Spleen (tissue), 11 donors: ENCODE data around the gene C4B. TPM values are rescaled to one million over a fixed set of nuclear protein-coding genes. Genes with fewer than 3 reads are reported as not detected.
A peak's percentile ranks its signal among the peaks of the same experiment; 100 is the strongest.
"Not testable (repeated sequence)": the region's sequence is repeated elsewhere in the genome, so short reads cannot be mapped to it uniquely, and the experiment has no call there.

Experiments used
- DNase-seq: peaks from one replicate; pipeline ENCODE4 v3.0.0-alpha.2; 2020
- H3K27ac ChIP-seq, 8 donors: fragments of 200-600 bp; sonication (generic) in 7 of 8; 1 replicate in 4 of 8; 2 replicates in 4 of 8; pipeline versions ENCODE4 v1.5.0 to v1.8.0; 2016 to 2021; ENCODE audit warnings: inconsistent platforms in 4 of 8, mild to moderate bottlenecking in 4 of 8, moderate library complexity in 1 of 8
- H3K27me3 ChIP-seq, 7 donors: fragments of 200-600 bp; sonication (generic) in 6 of 7; replicated peaks in 1 of 7; 1 replicate in 4 of 7; 2 replicates in 3 of 7; pipeline versions ENCODE4 v1.5.0 to v1.8.0; 2016 to 2021; ENCODE audit warnings: inconsistent platforms in 3 of 7, mild to moderate bottlenecking in 1 of 7
- H3K36me3 ChIP-seq, 6 donors: fragments of 200-600 bp; sonication (generic) in 5 of 6; 1 replicate in 4 of 6; 2 replicates in 2 of 6; pipeline versions ENCODE4 v1.5.0 to v1.8.0; 2016 to 2021; ENCODE audit warnings: inconsistent platforms in 2 of 6
- H3K4me1 ChIP-seq, 6 donors: fragments of 200-600 bp; sonication (generic) in 5 of 6; 1 replicate in 3 of 6; 2 replicates in 3 of 6; pipeline versions ENCODE4 v1.5.0 to v1.8.0; 2016 to 2021; ENCODE audit warnings: inconsistent platforms in 3 of 6
- H3K4me3 ChIP-seq, 8 donors: fragments of 200-600 bp; sonication (generic) in 7 of 8; 1 replicate in 4 of 8; 2 replicates in 4 of 8; pipeline versions ENCODE4 v1.5.0 to v1.8.0; 2016 to 2021; ENCODE audit warnings: inconsistent platforms in 4 of 8, mild to moderate bottlenecking in 4 of 8, moderate library complexity in 2 of 8
- H3K9me3 ChIP-seq, 8 donors: fragments of 200-600 bp; sonication (generic) in 7 of 8; 1 replicate in 4 of 8; 2 replicates in 4 of 8; pipeline versions ENCODE4 v1.5.0 to v1.8.0; 2016 to 2021; ENCODE audit warnings: inconsistent platforms in 4 of 8
- POLR2A ChIP-seq, 3 donors: fragments of 450-650 bp; IDR thresholded peaks; one replicate each; pipeline ENCODE4 v1.5.1; 2017; ENCODE audit warnings: antibody characterized with exemption in 3 of 3, mild to moderate bottlenecking in 1 of 3
- POLR2AphosphoS5 ChIP-seq, 3 donors: sonication (generic); formaldehyde crosslinking; IDR thresholded peaks; one replicate each; pipeline ENCODE4 v1.5.1; 2017; ENCODE audit warnings: antibody characterized with exemption in 3 of 3
- WGBS, 5 donors: extraction: QIAGEN DNeasy Blood & Tissue Kit in 3 of 5; methylation state at CpG; one replicate each; pipeline versions ENCODE4 v1.1.5 to v1.1.7; 2013 to 2018; 5-methylcytosine and 5-hydroxymethylcytosine counted together
- intact Hi-C: fragments of 100-400 bp; cut with DNase I; formaldehyde crosslinking; loops from one replicate; pipeline ENCODE4 v1.15.0; 2023; ENCODE audit warnings: low total_unique reads
- polyA plus RNA-seq, 3 donors: library from polyadenylated mRNA; stranded (reverse); fragments of 200-250 nt; gene quantifications; one replicate each; pipeline ENCODE4 v1.2.1, GENCODE V29; 2013
- total RNA-seq, 7 donors: library from RNA; depleted of rRNA in 3 of 7; stranded (reverse); fragments of >200 nt in 3 of 7; fragmentation: NEBNext Ultra II Directional in 4 of 7; extraction: Animal tissue kit (Norgen Biotek cat#: 25700) in 4 of 7; gene quantifications; one replicate each; pipeline versions ENCODE4 v1.1.0 to v1.2.1, GENCODE V29; 2016 to 2021
- TF ChIP-seq, protein P1 (sequence below), 11 experiments: fragments of 200-600 bp in 7 of 11; fragments of 450-650 bp in 4 of 11; sonication (generic) in 4 of 11; IDR thresholded peaks in 8 of 11; conservative IDR thresholded peaks in 3 of 11; 1 replicate in 7 of 11; 2 replicates in 4 of 11; pipeline versions ENCODE4 v1.4.0 to v1.8.0; 2016 to 2021; ENCODE audit warnings: antibody characterized with exemption in 11 of 11, inconsistent platforms in 4 of 11, mild to moderate bottlenecking in 1 of 11
- donor health status: healthy with polysubstance abuse.
- donor health status: DM: no; HTN: no; CAD: no; lungs with moderate emphysema.
- donor health status: DM: no; HTN: no; CAD: no.
- donor health status: Bipolar disorder and iron deficiency.
- donor health status: healthy.
- donor health status: DM: no; HTN: no; CAD: no.
- donor health status: DM: yes; HTN: yes; CAD: no.

C4B gene
- total and polyA plus RNA-seq, 10 donors: 57.8 to 308 (median 103) TPM

GRCh38 chr6:31971279-31971992, 43.2 kb upstream of the C4B start:
- H3K4me1 ChIP-seq: peaks cover 21 to 62% (median 36%) of the 10 kb centered on the region in 6 donors
- peak overlapping the region; percentile 91 to 99 (median 98) for H3K27ac ChIP-seq
- H3K9me3 ChIP-seq: no peaks in the 10 kb centered on the region
- peak; percentile 83 for DNase-seq
- WGBS, 5 donors: 25 to 40% (median 29%) methylated on average over 29 of the region's 29 CpGs
- H3K4me3 ChIP-seq: peak overlapping the region; percentile 60 to 93 (median 75)
- intact Hi-C loops: no loop called here
- peaks cover 0 to 70% (median 41%) of the 10 kb centered on the region in 6 donors for H3K36me3 ChIP-seq
- no peak for TF ChIP-seq POLR2AphosphoS5 (IDR thresholded peaks at IDR 0.05)
- TF ChIP-seq, protein P1, sequence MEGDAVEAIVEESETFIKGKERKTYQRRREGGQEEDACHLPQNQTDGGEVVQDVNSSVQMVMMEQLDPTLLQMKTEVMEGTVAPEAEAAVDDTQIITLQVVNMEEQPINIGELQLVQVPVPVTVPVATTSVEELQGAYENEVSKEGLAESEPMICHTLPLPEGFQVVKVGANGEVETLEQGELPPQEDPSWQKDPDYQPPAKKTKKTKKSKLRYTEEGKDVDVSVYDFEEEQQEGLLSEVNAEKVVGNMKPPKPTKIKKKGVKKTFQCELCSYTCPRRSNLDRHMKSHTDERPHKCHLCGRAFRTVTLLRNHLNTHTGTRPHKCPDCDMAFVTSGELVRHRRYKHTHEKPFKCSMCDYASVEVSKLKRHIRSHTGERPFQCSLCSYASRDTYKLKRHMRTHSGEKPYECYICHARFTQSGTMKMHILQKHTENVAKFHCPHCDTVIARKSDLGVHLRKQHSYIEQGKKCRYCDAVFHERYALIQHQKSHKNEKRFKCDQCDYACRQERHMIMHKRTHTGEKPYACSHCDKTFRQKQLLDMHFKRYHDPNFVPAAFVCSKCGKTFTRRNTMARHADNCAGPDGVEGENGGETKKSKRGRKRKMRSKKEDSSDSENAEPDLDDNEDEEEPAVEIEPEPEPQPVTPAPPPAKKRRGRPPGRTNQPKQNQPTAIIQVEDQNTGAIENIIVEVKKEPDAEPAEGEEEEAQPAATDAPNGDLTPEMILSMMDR (IDR thresholded peaks at IDR 0.05 in 8 of 11, conservative IDR thresholded peaks at IDR 0.05 in 3 of 11): no peak
- TF ChIP-seq POLR2A (IDR thresholded peaks at IDR 0.05): no peak
- no peaks in the 10 kb centered on the region for H3K27me3 ChIP-seq

DNA sequence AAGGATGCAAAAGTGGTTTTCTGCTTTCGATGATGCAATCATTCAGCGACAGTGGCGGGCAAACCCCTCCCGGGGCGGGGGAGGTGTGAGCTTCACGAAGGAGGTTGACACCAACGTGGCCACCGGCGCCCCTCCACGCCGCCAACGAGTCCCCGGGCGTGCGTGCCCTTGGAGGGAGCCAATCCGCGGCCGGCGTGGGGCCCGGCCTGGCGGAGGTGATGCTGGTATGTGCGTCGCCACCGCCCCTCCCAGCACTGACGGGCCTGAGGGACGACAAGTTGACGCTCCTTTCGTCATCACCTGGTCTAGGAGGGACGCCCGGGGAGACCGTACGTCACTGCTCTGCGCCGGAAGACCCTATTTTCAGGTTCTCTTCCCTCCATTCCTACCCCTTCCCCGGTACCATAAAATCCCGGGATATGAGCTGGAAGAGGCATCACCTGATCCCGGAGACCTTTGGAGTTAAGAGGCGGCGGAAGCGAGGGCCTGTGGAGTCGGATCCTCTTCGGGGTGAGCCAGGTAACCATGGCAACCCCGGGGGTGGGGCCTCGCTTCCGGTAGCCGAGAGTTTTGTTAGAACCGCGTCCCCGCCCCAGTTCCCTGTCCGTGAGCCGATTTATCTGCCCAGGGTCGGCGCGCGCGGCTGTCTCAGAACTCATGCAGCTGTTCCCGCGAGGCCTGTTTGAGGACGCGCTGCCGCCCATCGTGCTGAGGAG, 42.4 kb upstream of the C4B start, which contains the start of gene DXO:
TSS of gene DXO (minus strand) at position 146 of the 716 bp plus-strand sequence. CDS start 463 bp downstream, outside the sequence.
- WGBS, 5 donors: 0% methylated on average over 29 to 62 of the region's 62 CpGs
- Histone ChIP-seq H3K4me3 (peak within 1 kb of the TSS; percentile 60 to 93 (median 75)), H3K9me3 (no peaks in the 10 kb centered on the region), H3K27ac (peak within 1 kb of the TSS; percentile 91 to 99 (median 98)), H3K4me1 (peaks cover 21 to 62% (median 36%) of the 10 kb centered on the region in 6 donors), H3K36me3 (peaks cover 0 to 69% (median 34%) of the 10 kb centered on the region in 6 donors), H3K27me3 (no peaks in the 10 kb centered on the region)
- TF ChIP-seq, protein P1 (IDR thresholded peaks at IDR 0.05 in 8 of 11, conservative IDR thresholded peaks at IDR 0.05 in 3 of 11): no peak
- peak in 2 of 3 donors; percentile 48 to 78 for TF ChIP-seq POLR2A (IDR thresholded peaks at IDR 0.05)
- peak; percentile 92 to 97 (median 93) for TF ChIP-seq POLR2AphosphoS5 (IDR thresholded peaks at IDR 0.05)
- DNase-seq: peak; percentile 98
- intact Hi-C loops: no loop called here

- peak overlapping the region; percentile 91 to 99 (median 98) for H3K27ac ChIP-seq
- WGBS, 5 donors: 9 to 28% (median 11%) methylated on average over 9 to 19 of the region's 19 CpGs
- H3K9me3 ChIP-seq: no peaks in the 10 kb centered on the region
- H3K4me3 ChIP-seq: peak overlapping the region; percentile 60 to 93 (median 75)
- peaks cover 0 to 62% (median 27%) of the 10 kb centered on the region in 6 donors for H3K36me3 ChIP-seq
- intact Hi-C loops: no loop called here
- no peak for TF ChIP-seq POLR2AphosphoS5 (IDR thresholded peaks at IDR 0.05)
- no peak for TF ChIP-seq POLR2A (IDR thresholded peaks at IDR 0.05)
- TF ChIP-seq, protein P1 (IDR thresholded peaks at IDR 0.05 in 8 of 11, conservative IDR thresholded peaks at IDR 0.05 in 3 of 11): no peak
- DNase-seq: no peak
- peaks cover 21 to 62% (median 36%) of the 10 kb centered on the region in 6 donors for H3K4me1 ChIP-seq
- no peaks in the 10 kb centered on the region for H3K27me3 ChIP-seq
These were observed 41.8 kb upstream of the C4B start for GRCh38 chr6:31972709-31973350.

DNA sequence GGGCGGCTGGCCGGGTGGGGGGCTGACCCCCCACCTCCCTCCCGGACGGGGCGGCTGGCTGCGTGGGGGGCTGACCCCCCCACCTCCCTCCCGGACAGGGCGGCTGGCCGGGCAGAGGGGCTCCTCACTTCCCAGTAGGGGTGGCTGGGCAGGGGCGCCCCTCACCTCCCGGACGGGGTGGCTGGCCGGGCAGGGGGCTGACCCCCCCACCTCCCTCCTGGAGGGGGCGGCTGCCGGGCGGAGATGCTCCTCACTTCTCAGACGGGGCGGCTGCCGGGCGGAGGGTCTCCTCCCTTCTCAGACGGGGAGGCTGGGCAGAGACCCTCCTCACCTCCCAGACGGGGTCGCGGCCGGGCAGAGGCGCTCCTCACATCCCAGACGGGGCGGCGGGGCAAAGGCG, 38.5 kb upstream of the C4B start:
- H3K9me3 ChIP-seq, H3K27ac ChIP-seq, H3K27me3 ChIP-seq, intact Hi-C loops, H3K4me3 ChIP-seq: not testable (repeated sequence)
- peak; percentile 69 for DNase-seq
- Histone ChIP-seq H3K4me1 (peaks cover 17 to 48% (median 26%) of the 10 kb centered on the region in 6 donors), H3K36me3 (peaks cover 0 to 47% (median 10%) of the 10 kb centered on the region in 6 donors)
- 93 to 100% (median 97%) methylated on average over 8 to 30 of the region's 30 CpGs for WGBS, 5 donors
